ENCODE measurements around the gene SLC35E4. TPM values are rescaled to one million over a fixed set of nuclear protein-coding genes. Genes with fewer than 3 reads are reported as not detected.

SLC35E4 gene
- total and polyA plus RNA-seq, 2 experiments from 2014 or later: 9.1 to 16.4 TPM

DNA sequence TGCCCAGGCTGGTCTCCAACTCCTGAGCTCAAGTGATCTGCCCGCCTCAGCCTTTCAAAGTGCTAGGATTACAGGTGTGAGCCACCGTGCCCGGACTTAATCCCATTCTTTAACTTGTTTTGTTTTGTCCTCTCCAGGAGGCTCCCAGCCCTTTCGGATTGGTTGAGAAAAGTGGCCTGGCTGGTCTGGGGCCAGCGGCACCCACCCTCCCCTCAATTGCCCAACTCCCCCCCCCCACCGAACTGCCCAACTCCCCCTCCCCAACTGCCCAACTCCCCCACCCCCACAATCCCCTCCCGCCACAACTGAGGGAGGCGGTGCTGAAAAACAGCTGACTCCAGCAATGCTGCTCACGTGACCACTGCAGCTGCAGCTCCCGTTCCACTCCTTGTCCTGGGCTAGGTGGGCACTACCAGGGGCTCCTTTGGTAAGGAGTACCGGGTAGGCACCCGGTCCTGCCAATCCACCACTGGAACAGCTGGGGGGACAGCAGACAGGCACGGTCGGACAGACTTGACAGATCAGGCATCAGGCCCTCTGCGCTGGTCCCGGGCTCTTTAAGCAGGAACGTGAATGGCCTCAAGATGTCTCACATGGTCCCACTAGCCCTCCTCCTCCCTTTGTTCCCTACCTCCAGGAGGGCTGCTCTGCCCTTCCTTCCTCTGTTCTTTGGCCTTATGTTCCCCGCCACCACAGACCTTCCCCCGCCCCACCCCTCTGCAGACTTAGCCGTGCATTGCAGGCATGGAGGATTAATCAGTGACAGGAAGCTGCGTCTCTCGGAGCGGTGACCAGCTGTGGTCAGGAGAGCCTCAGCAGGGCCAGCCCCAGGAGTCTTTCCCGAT is 28.9 kb upstream of the SLC35E4 start, which contains the start of gene TCN2:
TCN2 (plus strand) TSS at position 720 of the 845 bp plus-strand sequence. CDS start 158 bp downstream, outside the sequence.
- peak; percentile 86 for DNase-seq
- 2% methylated on average over 16 to 24 of the region's 24 CpGs for WGBS, 2 experiments (ENCODE audit: low coverage in 1 of 2, low lambda C conversion rate in 2 of 2, missing lambda C conversion rate in 2 of 2)

GRCh38 chr22:30607300-30607930 is 28.2 kb upstream of the SLC35E4 start:
- H3K27ac ChIP-seq: no peak overlapping the region
- no peak for DNase-seq
- in situ Hi-C loops (cut with MboI): no loop called here
- H3F3A ChIP-seq (ENCODE audit: insufficient read depth): peaks cover 9% of the 10 kb centered on the region; the same call in 1 of the 2 replicates
- H3K9ac ChIP-seq: peak overlapping the region; percentile 78
- peak overlapping the region; percentile 76 for H3K4me3 ChIP-seq
- 74% methylated on average over 7 of the region's 7 CpGs for WGBS, 2 experiments (ENCODE audit: low coverage in 1 of 2, low lambda C conversion rate in 2 of 2, missing lambda C conversion rate in 2 of 2)
- no peaks in the 10 kb centered on the region for H3K9me2 ChIP-seq (ENCODE audit: insufficient read depth)
- H3K4me1 ChIP-seq (ENCODE audit: insufficient read depth): peaks cover 23% of the 10 kb centered on the region
- H3K9me3 ChIP-seq (ENCODE audit: low read depth): no peaks in the 10 kb centered on the region
- no peaks in the 10 kb centered on the region for H4K20me1 ChIP-seq (ENCODE audit: insufficient read depth)
- H3K79me2 ChIP-seq (ENCODE audit: insufficient read depth): no peaks in the 10 kb centered on the region
- H3K36me3 ChIP-seq (ENCODE audit: low read depth): no peaks in the 10 kb centered on the region
- peak overlapping the region; percentile 98 for H2AFZ ChIP-seq
- H3K4me2 ChIP-seq (ENCODE audit: unreplicated experiment): peak overlapping the region; percentile 99
- no peak for TF ChIP-seq EZH2phosphoT487 (IDR thresholded peaks at IDR 0.05; ENCODE audit: insufficient read depth, low read depth)
- TF ChIP-seq EZH2 (IDR thresholded peaks at IDR 0.05; ENCODE audit: insufficient read depth, poor library complexity, severe bottlenecking): no peak
- H3K27me3 ChIP-seq (replicated peaks; ENCODE audit: insufficient read depth): no peaks in the 10 kb centered on the region

More for the DNA sequence above, 28.9 kb upstream of the SLC35E4 start, which contains the start of gene TCN2:
- no peaks in the 10 kb centered on the region for H3K9me3 ChIP-seq (ENCODE audit: low read depth)
- H3K27ac ChIP-seq: peak within 1 kb of the TSS; percentile 39; the same call in 1 of the 2 replicates
- H3K79me2 ChIP-seq (ENCODE audit: insufficient read depth): no peaks in the 10 kb centered on the region
- H3K36me3 ChIP-seq (ENCODE audit: low read depth): no peaks in the 10 kb centered on the region
- no peak for TF ChIP-seq EZH2 (IDR thresholded peaks at IDR 0.05; ENCODE audit: insufficient read depth, poor library complexity, severe bottlenecking)
- no peak for TF ChIP-seq EZH2phosphoT487 (IDR thresholded peaks at IDR 0.05; ENCODE audit: insufficient read depth, low read depth)
- H3K4me1 ChIP-seq (ENCODE audit: insufficient read depth): peaks cover 23% of the 10 kb centered on the region
- H3K9me2 ChIP-seq (ENCODE audit: insufficient read depth): no peaks in the 10 kb centered on the region
- peak within 1 kb of the TSS; percentile 78 for H3K9ac ChIP-seq
- no peaks in the 10 kb centered on the region for H3K27me3 ChIP-seq (replicated peaks; ENCODE audit: insufficient read depth)
- in situ Hi-C loops (cut with MboI): no loop called here
- peak within 1 kb of the TSS; percentile 98 for H2AFZ ChIP-seq
- H3K4me2 ChIP-seq (ENCODE audit: unreplicated experiment): peak within 1 kb of the TSS; percentile 99
- H3F3A ChIP-seq (ENCODE audit: insufficient read depth): peaks cover 9% of the 10 kb centered on the region; the same call in 1 of the 2 replicates
- peak within 1 kb of the TSS; percentile 76 for H3K4me3 ChIP-seq
- no peaks in the 10 kb centered on the region for H4K20me1 ChIP-seq (ENCODE audit: insufficient read depth)

GRCh38 chr22:30607939-30608338 is 27.6 kb upstream of the SLC35E4 start:
- Histone ChIP-seq H3K9ac (no peak overlapping the region), H4K20me1 (ENCODE audit: insufficient read depth) (no peaks in the 10 kb centered on the region), H3K4me2 (ENCODE audit: unreplicated experiment) (no peak overlapping the region), H3K9me3 (ENCODE audit: low read depth) (no peaks in the 10 kb centered on the region), H3F3A (ENCODE audit: insufficient read depth) (peaks cover 9% of the 10 kb centered on the region; the same call in 1 of the 2 replicates), H3K79me2 (ENCODE audit: insufficient read depth) (no peaks in the 10 kb centered on the region), H3K27me3 (replicated peaks; ENCODE audit: insufficient read depth) (no peaks in the 10 kb centered on the region), H3K9me2 (ENCODE audit: insufficient read depth) (no peaks in the 10 kb centered on the region), H3K4me3 (no peak overlapping the region), H3K4me1 (ENCODE audit: insufficient read depth) (peaks cover 23% of the 10 kb centered on the region), H3K36me3 (ENCODE audit: low read depth) (no peaks in the 10 kb centered on the region), H3K27ac (no peak overlapping the region), H2AFZ (no peak overlapping the region)
- peak; percentile 10 for DNase-seq
- WGBS, 2 experiments (ENCODE audit: low coverage in 1 of 2, low lambda C conversion rate in 2 of 2, missing lambda C conversion rate in 2 of 2): 84 to 86% methylated on average over 7 of the region's 7 CpGs
- TF ChIP-seq EZH2 (IDR thresholded peaks at IDR 0.05; ENCODE audit: insufficient read depth, poor library complexity, severe bottlenecking) (no peak), EZH2phosphoT487 (IDR thresholded peaks at IDR 0.05; ENCODE audit: insufficient read depth, low read depth) (no peak)
- in situ Hi-C loops (cut with MboI): no loop called here
